DMS153 treated with DMSO at 0.1 percent for 48 hours (cell line): ENCODE data around the gene PFKM.

ENCODE experiments used
- DNase-seq: peaks from one replicate; lab custom pipeline; 2025; ENCODE audit not compliant: unreplicated experiment; lab: John Stamatoyannopoulos, UW

PFKM gene

DNA sequence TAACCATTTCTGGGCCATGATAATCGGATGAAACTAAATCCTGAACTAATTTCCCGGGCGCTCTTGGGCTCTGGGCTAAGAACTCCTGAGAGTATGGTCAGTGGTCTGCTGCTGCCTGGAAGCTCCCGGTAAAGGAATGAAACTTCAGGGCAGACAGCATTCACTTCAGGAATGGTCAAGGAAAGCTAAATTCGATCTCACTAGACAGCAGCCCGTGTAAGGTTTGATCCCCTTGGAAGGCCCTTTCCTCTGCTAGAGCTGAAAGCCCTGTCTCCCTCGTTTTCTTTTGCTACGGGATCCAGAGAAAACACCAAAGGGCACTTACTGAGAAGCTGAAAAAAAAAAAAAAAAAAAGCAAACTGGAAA, 37.5 kb downstream of the PFKM start:
- no peak for DNase-seq

GRCh38 chr12:48157018-48157888, 38.1 kb downstream of the PFKM start, which contains the start of gene ASB8:
Gene ASB8, minus strand, starts transcription at chr12:48157515. Its CDS starts 4,019 bp downstream, at chr12:48153496.
- peak; percentile 96 for DNase-seq

- no peak for DNase-seq
Measured at GRCh38 chr12:48157889-48158370, 38.8 kb downstream of the PFKM start.

DNA sequence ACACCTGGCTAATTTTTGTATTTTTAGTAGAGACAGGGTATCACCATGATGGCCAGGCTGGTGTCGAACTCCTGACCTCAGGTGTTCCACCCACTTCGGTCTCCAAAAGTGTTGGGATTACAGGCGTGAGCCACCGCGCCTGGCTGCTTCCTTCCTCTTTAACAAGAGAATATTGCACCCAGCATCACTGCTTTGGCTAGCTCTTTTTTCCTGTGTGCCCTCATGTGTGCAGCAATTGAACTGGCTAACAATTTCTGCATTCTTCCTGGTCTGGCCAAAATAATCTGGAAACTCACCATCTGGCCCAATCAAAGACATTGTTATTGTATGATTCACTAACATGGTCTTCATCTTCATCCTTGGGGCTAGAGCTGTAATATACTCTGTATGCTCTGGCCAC, 40.9 kb downstream of the PFKM start:
- no peak for DNase-seq

DNA sequence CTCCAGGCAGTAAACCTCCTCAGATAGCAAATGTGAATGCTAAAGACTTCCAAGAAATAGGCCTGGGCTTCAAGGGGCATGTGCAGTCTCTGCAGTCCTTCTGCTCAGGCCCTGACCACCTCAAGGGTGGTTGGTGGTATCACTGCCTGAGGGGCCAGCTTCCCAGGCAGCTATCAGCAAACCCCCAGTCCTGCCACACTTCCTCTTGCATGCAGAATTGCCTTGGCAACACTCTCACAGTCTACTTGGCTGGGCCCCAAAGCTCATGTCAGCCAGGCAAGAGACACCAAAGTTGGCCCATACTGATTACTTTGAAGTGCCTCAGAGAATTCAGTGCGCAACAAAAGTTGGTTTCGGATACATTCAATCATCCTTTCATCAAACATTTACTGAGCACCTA, 41.6 kb downstream of the PFKM start:
- DNase-seq, result no peak

DNA sequence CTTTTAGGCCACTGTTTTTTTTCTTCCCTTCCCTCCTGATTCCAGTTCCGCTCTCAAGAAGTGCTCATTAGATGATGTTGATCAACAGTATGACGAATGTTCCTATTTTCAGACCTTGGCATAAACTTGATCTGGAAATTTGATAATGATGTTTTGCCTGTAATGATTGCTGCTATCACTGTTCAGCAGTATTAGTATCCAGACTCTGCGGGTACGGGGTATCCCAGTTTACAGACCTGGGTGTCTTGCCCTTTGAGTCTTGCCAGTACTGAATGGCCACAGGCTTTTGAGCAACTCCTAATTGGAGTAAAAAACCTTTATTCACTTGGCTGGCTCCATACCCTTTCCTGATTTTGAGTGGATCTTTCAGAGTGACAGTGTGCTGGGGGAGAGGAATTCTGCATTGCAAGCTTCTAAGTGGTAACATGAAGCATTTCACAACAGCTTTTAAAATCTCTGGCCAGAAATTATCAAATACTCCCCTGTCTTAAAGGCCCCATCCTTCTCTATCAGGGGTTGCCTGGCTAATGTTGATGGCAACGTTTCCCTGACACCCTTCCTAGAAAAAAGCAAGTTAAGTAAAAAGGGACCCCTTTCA, 44.1 kb downstream of the PFKM start:
- DNase-seq, result no peak

DNA sequence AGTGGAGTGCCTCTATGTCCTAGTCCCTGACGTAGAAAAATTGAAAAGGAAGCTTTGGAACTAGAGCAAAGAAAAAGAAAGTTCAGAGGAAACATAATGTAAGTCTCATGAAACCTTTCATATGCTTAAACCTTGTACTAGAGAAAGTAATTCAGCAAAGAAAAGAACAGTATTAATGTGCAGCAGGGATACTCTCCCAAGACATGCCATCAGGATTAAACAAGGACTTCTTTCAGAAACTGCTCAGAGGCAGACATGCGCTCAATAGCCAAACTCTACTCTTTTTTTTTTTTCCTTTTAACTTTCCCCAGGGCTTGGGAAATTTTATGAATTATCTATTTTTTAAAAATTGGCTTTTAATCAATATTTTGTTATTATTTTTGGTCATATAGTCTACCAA, 45.3 kb downstream of the PFKM start:
- no peak for DNase-seq

GRCh38 chr12:48165089-48165981, 46.2 kb downstream of the PFKM start:
- peak; percentile 48 for DNase-seq

DNA sequence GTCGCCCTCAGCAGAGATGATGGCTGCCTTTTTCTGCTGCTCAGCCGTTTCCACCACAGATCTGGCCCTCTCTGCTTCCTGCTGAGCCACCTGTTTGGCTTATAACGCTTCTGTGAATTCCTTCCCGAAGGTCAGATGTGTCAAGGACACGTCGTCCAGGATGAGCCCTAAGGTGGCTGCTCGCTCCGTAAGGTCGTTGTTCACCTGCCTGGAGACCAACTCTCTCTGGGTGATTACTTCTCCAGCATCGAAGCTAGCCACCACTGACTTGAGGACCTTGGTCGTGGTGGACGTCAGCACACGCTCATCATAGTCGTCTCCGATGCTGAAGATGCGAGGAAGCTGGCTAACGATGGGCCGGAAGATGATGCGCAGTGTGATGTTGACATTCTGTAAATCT, 49.8 kb downstream of the PFKM start:
- DNase-seq, result no peak

GRCh38 chr12:48175613-48176416, 56.7 kb downstream of the PFKM start:
- no peak for DNase-seq

GRCh38 chr12:48176417-48176751, 57.2 kb downstream of the PFKM start:
- no peak for DNase-seq

GRCh38 chr12:48177982-48178381, 58.8 kb downstream of the PFKM start:
- no peak for DNase-seq

DNA sequence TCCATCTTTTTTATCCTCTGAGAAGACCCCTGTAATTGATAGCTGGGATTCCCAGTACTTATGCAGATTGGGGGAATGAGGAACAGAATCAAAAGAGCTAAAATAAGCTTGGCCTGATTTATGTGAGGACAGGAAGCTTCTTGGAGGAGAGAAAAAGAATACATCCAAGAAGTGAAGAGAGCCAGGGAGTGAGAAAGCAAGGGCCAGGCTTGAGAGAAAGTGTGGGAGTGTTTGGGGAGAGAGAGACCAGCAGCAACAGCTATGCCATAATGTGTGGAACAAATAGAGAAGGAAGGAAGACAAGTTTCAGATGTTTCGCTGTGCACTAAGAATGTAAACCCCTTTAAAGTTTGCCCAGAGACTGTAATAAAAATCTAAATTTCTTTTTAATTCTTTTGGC, 60.3 kb downstream of the PFKM start:
- DNase-seq, result no peak

GRCh38 chr12:48180424-48180823, 61.3 kb downstream of the PFKM start:
- no peak for DNase-seq

GRCh38 chr12:48180857-48181495, 61.8 kb downstream of the PFKM start:
- DNase-seq, result no peak

DNA sequence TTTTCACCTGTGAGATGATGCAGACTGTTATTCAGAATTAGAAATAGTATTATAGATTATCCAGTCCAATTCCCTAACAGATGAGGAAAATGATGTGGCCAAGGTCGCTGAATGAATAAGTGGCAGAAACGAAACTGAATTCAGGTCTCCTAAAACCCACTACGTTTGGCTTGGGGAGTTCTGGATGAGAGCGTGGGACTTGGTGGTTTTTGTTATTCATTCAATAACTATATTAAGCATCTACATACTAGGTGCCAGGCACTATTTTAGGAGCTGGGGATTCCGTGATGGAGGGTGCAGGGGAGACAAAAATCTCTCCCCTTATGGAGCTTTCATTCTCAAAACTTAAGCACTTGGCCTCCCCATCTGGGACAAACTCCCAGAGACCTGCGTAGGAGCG, 63.5 kb downstream of the PFKM start:
- no peak for DNase-seq

DNA sequence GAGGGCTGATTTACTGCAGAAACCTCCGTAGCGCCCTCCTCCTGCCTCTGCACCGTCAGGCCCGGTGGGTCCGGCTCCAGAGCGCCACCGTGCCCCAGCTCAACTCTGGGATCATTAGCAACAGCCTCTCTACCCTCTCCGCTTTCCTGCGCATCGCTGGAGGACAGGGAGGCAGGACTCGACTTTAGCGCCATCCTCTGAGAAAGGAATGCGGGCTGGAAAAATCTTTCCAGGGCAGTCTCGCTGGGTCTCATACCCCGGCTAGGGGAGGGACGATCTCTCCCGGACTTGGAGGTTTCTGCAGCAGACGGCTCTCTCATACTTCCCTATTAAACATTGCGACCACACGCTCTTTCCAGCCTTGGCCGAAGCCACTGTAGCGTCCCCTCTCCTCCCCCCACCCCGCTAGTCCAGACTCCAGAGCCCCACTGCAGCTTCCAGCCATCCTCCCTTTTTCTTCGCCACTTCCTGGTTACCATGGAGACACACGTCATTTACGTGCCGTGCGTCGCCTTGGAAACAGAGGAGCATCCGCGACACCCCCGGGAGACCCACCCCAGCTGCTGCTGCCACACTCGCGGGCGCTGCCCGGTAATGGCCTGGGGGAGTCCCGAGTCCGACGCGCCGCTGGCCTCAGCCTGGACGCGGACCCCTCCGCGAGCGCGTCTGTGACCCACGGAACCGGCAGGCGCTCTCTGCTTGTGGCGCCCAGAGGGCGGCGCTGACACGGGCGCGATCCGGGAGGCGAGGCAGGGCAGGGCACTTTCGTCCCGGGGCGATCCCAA, 64.1 kb downstream of the PFKM start, which contains the start of gene CCDC184:
CCDC184 (plus strand) TSS at position 554 of the 785 bp plus-strand sequence. CDS start 479 bp downstream, outside the sequence.
- peak; percentile 58 for DNase-seq

DNA sequence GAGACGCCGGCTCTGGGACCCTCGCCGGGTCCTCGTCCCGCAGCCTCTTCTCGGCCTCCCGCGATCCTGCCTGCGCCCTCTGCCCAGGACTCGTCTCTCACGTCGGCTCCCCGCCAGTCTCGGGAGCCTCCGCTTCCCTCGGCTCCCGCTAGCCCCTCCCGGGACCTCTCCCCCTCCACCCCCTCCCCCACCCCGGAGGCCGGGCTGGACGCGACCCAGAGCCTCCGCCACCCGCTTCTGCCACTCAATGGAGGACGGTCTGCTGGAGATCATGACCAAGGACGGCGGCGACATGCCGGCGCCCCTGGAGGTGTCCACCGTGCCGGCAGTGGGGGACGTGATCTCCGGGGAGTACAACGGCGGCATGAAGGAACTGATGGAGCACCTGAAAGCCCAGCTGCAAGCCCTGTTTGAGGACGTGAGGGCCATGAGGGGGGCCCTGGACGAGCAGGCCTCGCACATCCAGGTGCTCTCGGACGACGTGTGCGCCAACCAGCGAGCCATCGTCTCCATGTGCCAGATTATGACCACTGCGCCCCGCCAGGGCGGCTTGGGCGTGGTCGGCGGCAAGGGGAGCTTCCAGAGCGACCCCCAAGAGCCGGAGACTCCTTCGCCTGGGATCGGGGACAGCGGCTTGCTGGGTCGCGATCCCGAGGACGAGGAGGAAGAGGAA, 64.8 kb downstream of the PFKM start:
- no peak for DNase-seq

- DNase-seq, result no peak
Measured at GRCh38 chr12:48184549-48184922, 65.4 kb downstream of the PFKM start.
